Trophoblast cell (in vitro differentiated cells and primary cell): ENCODE results near the gene WDTC1.

ENCODE experiments used
- DNase-seq, 2 donors: peaks; one replicate each; pipeline ENCODE4 v3.0.0-alpha.2; 2016
- H2AFZ ChIP-seq: 2 replicates; pipeline ENCODE4 v1.6.1; 2013; ENCODE audit warnings: low read length, moderate library complexity, mild to moderate bottlenecking; ENCODE audit not compliant: insufficient read depth, poor library complexity
- H2AK5ac ChIP-seq: 2 replicates; pipeline ENCODE4 v1.6.1; 2013; ENCODE audit warnings: mild to moderate bottlenecking, low read length
- H2BK120ac ChIP-seq: 2 replicates; pipeline ENCODE4 v1.6.1; 2013; ENCODE audit warnings: low read length, mild to moderate bottlenecking, moderate library complexity; ENCODE audit not compliant: insufficient read depth, poor library complexity
- H2BK12ac ChIP-seq: 2 replicates; pipeline ENCODE4 v1.6.1; 2013; ENCODE audit warnings: mild to moderate bottlenecking, low read length, moderate library complexity
- H2BK5ac ChIP-seq: 2 replicates; pipeline ENCODE4 v1.6.1; 2013; ENCODE audit warnings: low read length, low read depth, moderate library complexity, mild to moderate bottlenecking; ENCODE audit not compliant: poor library complexity
- H3K14ac ChIP-seq: 2 replicates; pipeline ENCODE4 v1.6.1; 2013; ENCODE audit warnings: mild to moderate bottlenecking, low read length
- H3K18ac ChIP-seq: 2 replicates; pipeline ENCODE4 v1.6.1; 2013; ENCODE audit warnings: mild to moderate bottlenecking, low read length
- H3K23ac ChIP-seq: 2 replicates; pipeline ENCODE4 v1.6.1; 2013; ENCODE audit warnings: low read length
- H3K27ac ChIP-seq: 2 replicates; pipeline ENCODE4 v1.5.1; 2013; ENCODE audit warnings: low read depth, mild to moderate bottlenecking, inconsistent platforms, low read length, moderate library complexity
- H3K27me3 ChIP-seq: 2 replicates; pipeline ENCODE4 v1.6.1; 2013; ENCODE audit warnings: inconsistent platforms, mild to moderate bottlenecking, low read length, moderate library complexity; ENCODE audit not compliant: insufficient read depth
- H3K36me3 ChIP-seq, 2 experiments: 1 replicate in 1 of 2; 2 replicates in 1 of 2; pipeline ENCODE4 v1.6.1; 2013; ENCODE audit warnings: low read length in 2 of 2, mild to moderate bottlenecking in 2 of 2, moderate library complexity in 1 of 2; ENCODE audit not compliant: insufficient read depth in 2 of 2, control insufficient read depth in 1 of 2
- H3K4ac ChIP-seq: 2 replicates; pipeline ENCODE4 v1.6.1; 2013; ENCODE audit warnings: low read depth, mild to moderate bottlenecking, low read length, moderate library complexity
- H3K4me1 ChIP-seq, 2 experiments: 1 replicate in 1 of 2; 2 replicates in 1 of 2; pipeline ENCODE4 v1.6.1; 2013; ENCODE audit warnings: low read length in 2 of 2, mild to moderate bottlenecking in 2 of 2, moderate library complexity in 1 of 2; ENCODE audit not compliant: insufficient read depth in 2 of 2, control insufficient read depth in 1 of 2
- H3K4me2 ChIP-seq: 2 replicates; pipeline ENCODE4 v1.6.1; 2013; ENCODE audit warnings: inconsistent platforms, mild to moderate bottlenecking, low read length, moderate library complexity
- H3K4me3 ChIP-seq: 2 replicates; pipeline ENCODE4 v1.5.1; 2013; ENCODE audit warnings: mild to moderate bottlenecking, low read depth, low read length, inconsistent platforms
- H3K79me1 ChIP-seq: one replicate; pipeline ENCODE4 v1.6.1; 2013; ENCODE audit warnings: low read length
- H3K79me2 ChIP-seq: 2 replicates; pipeline ENCODE4 v1.6.1; 2013; ENCODE audit warnings: low read length, mild to moderate bottlenecking; ENCODE audit not compliant: control insufficient read depth, insufficient read depth, poor library complexity
- H3K9ac ChIP-seq: 2 replicates; pipeline ENCODE4 v1.6.1; 2013; ENCODE audit warnings: mild to moderate bottlenecking, low read length
- H3K9me3 ChIP-seq: 2 replicates; pipeline ENCODE4 v1.6.1; 2013; ENCODE audit warnings: low read depth, mild to moderate bottlenecking, control low read depth, inconsistent platforms, low read length; ENCODE audit not compliant: insufficient read depth
- H4K12ac ChIP-seq: 2 replicates; pipeline ENCODE4 v1.6.1; 2013; ENCODE audit warnings: low read depth, mild to moderate bottlenecking, low read length, moderate library complexity
- H4K8ac ChIP-seq: 2 replicates; pipeline ENCODE4 v1.6.1; 2013; ENCODE audit warnings: low read depth, mild to moderate bottlenecking, low read length, moderate library complexity
- H4K91ac ChIP-seq: one replicate; pipeline ENCODE4 v1.6.1; 2013; ENCODE audit warnings: low read depth, mild to moderate bottlenecking, low read length, moderate library complexity
- WGBS: extraction: QIAGEN DNeasy Blood & Tissue Kit; methylation state at CpG from one replicate; pipeline ENCODE4 v1.1.7; 2013; ENCODE audit warnings: missing lambda C conversion rate; ENCODE audit not compliant: insufficient read length, insufficient coverage; ENCODE audit errors: extremely low coverage; 5-methylcytosine and 5-hydroxymethylcytosine counted together

The WDTC1 gene

GRCh38 chr1:27258598-27258997 lies 24.2 kb downstream of the WDTC1 start:
- Histone ChIP-seq H3K4me3 (no peak overlapping the region), H3K18ac (no peak overlapping the region)
- WGBS = no CpG with 5 or more reads among the region's 6 CpGs

GRCh38 chr1:27267153-27267552 lies 32.7 kb downstream of the WDTC1 start:
- no CpG with 5 or more reads among the region's 5 CpGs for WGBS
- H4K91ac ChIP-seq = no peak overlapping the region
- H3K79me2 ChIP-seq = no peaks in the 10 kb centered on the region
- no peak overlapping the region for H2BK12ac ChIP-seq
- no peak overlapping the region for H2BK120ac ChIP-seq
- no peak overlapping the region for H2BK5ac ChIP-seq
- no peak for DNase-seq
- H3K14ac ChIP-seq = no peak overlapping the region
- H3K4me1 ChIP-seq = no peaks in the 10 kb centered on the region
- no peak overlapping the region for H3K18ac ChIP-seq
- no peaks in the 10 kb centered on the region for H3K79me1 ChIP-seq
- no peak overlapping the region for H3K27ac ChIP-seq
- no peak overlapping the region for H4K12ac ChIP-seq
- H3K9ac ChIP-seq = no peak overlapping the region
- H3K4me2 ChIP-seq = no peak overlapping the region
- H2AFZ ChIP-seq = no peak overlapping the region
- no peaks in the 10 kb centered on the region for H3K27me3 ChIP-seq
- H2AK5ac ChIP-seq = no peak overlapping the region
- H3K4ac ChIP-seq = no peak overlapping the region
- no peaks in the 10 kb centered on the region for H3K9me3 ChIP-seq
- no peak overlapping the region for H3K23ac ChIP-seq
- no peak overlapping the region for H4K8ac ChIP-seq
- peaks cover 2 to 4% of the 10 kb centered on the region in 2 experiments for H3K36me3 ChIP-seq
- no peak overlapping the region for H3K4me3 ChIP-seq

More at GRCh38 chr1:27258598-27258997, 24.2 kb downstream of the WDTC1 start:
- Histone ChIP-seq H3K27me3 (no peaks in the 10 kb centered on the region), H3K23ac (no peak overlapping the region), H2BK120ac (no peak overlapping the region), H3K36me3 (peaks cover 1 to 2% of the 10 kb centered on the region in 2 experiments), H3K27ac (no peak overlapping the region), H3K4ac (no peak overlapping the region), H3K9ac (no peak overlapping the region), H3K4me1 (no peaks in the 10 kb centered on the region), H2AK5ac (no peak overlapping the region), H3K79me2 (no peaks in the 10 kb centered on the region), H3K79me1 (no peaks in the 10 kb centered on the region), H2BK12ac (no peak overlapping the region), H4K8ac (no peak overlapping the region), H4K12ac (no peak overlapping the region), H4K91ac (no peak overlapping the region), H2AFZ (no peak overlapping the region), H2BK5ac (no peak overlapping the region), H3K4me2 (no peak overlapping the region), H3K9me3 (no peaks in the 10 kb centered on the region), H3K14ac (no peak overlapping the region)
- DNase-seq = no peak

GRCh38 chr1:27269276-27269675 lies 34.8 kb downstream of the WDTC1 start:
- H3K4me2 ChIP-seq = no peak overlapping the region
- no peaks in the 10 kb centered on the region for H3K27me3 ChIP-seq
- peaks cover 0 to 3% of the 10 kb centered on the region in 2 experiments for H3K36me3 ChIP-seq
- H3K4ac ChIP-seq = no peak overlapping the region
- no peaks in the 10 kb centered on the region for H3K9me3 ChIP-seq
- H2BK120ac ChIP-seq = no peak overlapping the region
- no peak overlapping the region for H3K23ac ChIP-seq
- no peak overlapping the region for H2BK5ac ChIP-seq
- no peak overlapping the region for H2BK12ac ChIP-seq
- H3K4me1 ChIP-seq = no peaks in the 10 kb centered on the region
- H4K91ac ChIP-seq = no peak overlapping the region
- H3K9ac ChIP-seq = no peak overlapping the region
- no peaks in the 10 kb centered on the region for H3K79me1 ChIP-seq
- WGBS = 100% methylated on average over 1 of the region's 4 CpGs
- no peak overlapping the region for H2AK5ac ChIP-seq
- no peak overlapping the region for H3K14ac ChIP-seq
- H3K4me3 ChIP-seq = no peak overlapping the region
- no peak overlapping the region for H3K18ac ChIP-seq
- no peaks in the 10 kb centered on the region for H3K79me2 ChIP-seq
- H4K12ac ChIP-seq = no peak overlapping the region
- H3K27ac ChIP-seq = no peak overlapping the region
- DNase-seq = no peak
- no peak overlapping the region for H2AFZ ChIP-seq
- no peak overlapping the region for H4K8ac ChIP-seq

GRCh38 chr1:27274204-27274603 lies 39.8 kb downstream of the WDTC1 start:
- Histone ChIP-seq H3K14ac (no peak overlapping the region), H2BK120ac (no peak overlapping the region), H4K8ac (no peak overlapping the region), H4K12ac (no peak overlapping the region), H3K4me3 (no peak overlapping the region), H3K4me2 (no peak overlapping the region), H3K27ac (no peak overlapping the region), H2AFZ (no peak overlapping the region), H2BK5ac (no peak overlapping the region), H2AK5ac (no peak overlapping the region), H3K9ac (no peak overlapping the region), H3K36me3 (peaks cover 0 to 1% of the 10 kb centered on the region in 2 experiments), H3K4ac (no peak overlapping the region), H3K18ac (no peak overlapping the region), H2BK12ac (no peak overlapping the region), H3K9me3 (no peaks in the 10 kb centered on the region), H3K23ac (no peak overlapping the region), H3K27me3 (no peaks in the 10 kb centered on the region), H4K91ac (no peak overlapping the region), H3K79me1 (no peaks in the 10 kb centered on the region), H3K79me2 (no peaks in the 10 kb centered on the region), H3K4me1 (no peaks in the 10 kb centered on the region)
- no CpG with 5 or more reads among the region's 1 CpG for WGBS
- no peak for DNase-seq
